ACC112 (cell line): ENCODE measurements around the gene MPDZ.
"Not testable (repeated sequence)": the region's sequence is repeated elsewhere in the genome, so short reads cannot be mapped to it uniquely, and the experiment has no call there.

ENCODE experiments used
- H2AFZ ChIP-seq: fragments of 200-600 bp; sonication (generic); one replicate; pipeline ENCODE4 v1.6.0; 2017; ENCODE audit warnings: antibody characterized with exemption, low read length; ENCODE audit not compliant: unreplicated experiment
- H3K27ac ChIP-seq: fragments of 200-600 bp; sonication (generic); 2 replicates; pipeline ENCODE4 v1.5.1; 2014; ENCODE audit warnings: low read depth, mild to moderate bottlenecking, antibody characterized with exemption, low read length, moderate library complexity
- H3K27me3 ChIP-seq: fragments of 200-600 bp; sonication (generic); 2 replicates; pipeline ENCODE4 v1.6.1; 2014; ENCODE audit warnings: mild to moderate bottlenecking, antibody characterized with exemption, low read length, moderate library complexity, mixed read lengths; ENCODE audit not compliant: insufficient read depth
- H3K36me3 ChIP-seq: fragments of 200-600 bp; sonication (generic); 2 replicates; pipeline ENCODE4 v1.6.1; 2016; ENCODE audit warnings: mild to moderate bottlenecking, antibody characterized with exemption, low read length, moderate library complexity, mixed read lengths; ENCODE audit not compliant: insufficient read depth
- H3K4me1 ChIP-seq: fragments of 200-600 bp; sonication (generic); one replicate; pipeline ENCODE4 v1.6.1; 2016; ENCODE audit warnings: low read length, mixed read lengths; ENCODE audit not compliant: insufficient read depth, unreplicated experiment, control insufficient read depth
- H3K4me3 ChIP-seq: fragments of 200-600 bp; sonication (generic); 2 replicates; pipeline ENCODE4 v1.5.1; 2014; ENCODE audit warnings: mild to moderate bottlenecking, low read depth, low read length
- H3K79me2 ChIP-seq: fragments of 200-600 bp; sonication (generic); one replicate; pipeline ENCODE4 v1.6.0; 2016; ENCODE audit warnings: low read length; ENCODE audit not compliant: control insufficient read depth, unreplicated experiment, insufficient read depth

MPDZ gene

GRCh38 chr9:13264788-13265187 is 14.7 kb downstream of the MPDZ start:
- Histone ChIP-seq H3K36me3 (peaks cover 4% of the 10 kb centered on the region; the same call in 1 of the 2 replicates), H3K4me3 (no peak overlapping the region), H2AFZ (no peak overlapping the region), H3K27me3 (no peaks in the 10 kb centered on the region), H3K27ac (no peak overlapping the region), H3K4me1 (peaks cover 62% of the 10 kb centered on the region), H3K79me2 (peaks cover 46% of the 10 kb centered on the region)

GRCh38 chr9:13263511-13263910 is 16.0 kb downstream of the MPDZ start:
- Histone ChIP-seq H3K4me3 (no peak overlapping the region), H3K4me1 (peaks cover 49% of the 10 kb centered on the region), H3K79me2 (peaks cover 38% of the 10 kb centered on the region), H3K36me3 (peaks cover 4% of the 10 kb centered on the region; the same call in 1 of the 2 replicates), H3K27me3 (no peaks in the 10 kb centered on the region), H3K27ac (no peak overlapping the region; the same call in 1 of the 2 replicates), H2AFZ (no peak overlapping the region)

GRCh38 chr9:13252852-13253251 is 26.6 kb downstream of the MPDZ start:
- Histone ChIP-seq H3K36me3 (peaks cover 3% of the 10 kb centered on the region), H3K4me1 (no peaks in the 10 kb centered on the region), H2AFZ (no peak overlapping the region), H3K27ac (no peak overlapping the region), H3K27me3 (no peaks in the 10 kb centered on the region), H3K79me2 (peaks cover 6% of the 10 kb centered on the region), H3K4me3 (no peak overlapping the region)

- Histone ChIP-seq H3K4me3 (no peak overlapping the region), H3K27me3 (no peaks in the 10 kb centered on the region), H3K79me2 (no peaks in the 10 kb centered on the region), H3K36me3 (peaks cover 11% of the 10 kb centered on the region), H2AFZ (no peak overlapping the region), H3K4me1 (no peaks in the 10 kb centered on the region), H3K27ac (no peak overlapping the region)
Observed at GRCh38 chr9:13244181-13244580, 35.3 kb downstream of the MPDZ start.

GRCh38 chr9:13241283-13241682 is 38.2 kb downstream of the MPDZ start:
- no peaks in the 10 kb centered on the region for H3K79me2 ChIP-seq
- H3K4me3 ChIP-seq: no peak overlapping the region
- H3K27ac ChIP-seq: no peak overlapping the region
- peaks cover 7% of the 10 kb centered on the region; the same call in 1 of the 2 replicates for H3K36me3 ChIP-seq
- H3K27me3 ChIP-seq: no peaks in the 10 kb centered on the region
- H2AFZ ChIP-seq: no peak overlapping the region
- no peaks in the 10 kb centered on the region for H3K4me1 ChIP-seq

GRCh38 chr9:13239660-13240059 is 39.8 kb downstream of the MPDZ start:
- Histone ChIP-seq H3K27ac (no peak overlapping the region), H3K27me3 (no peaks in the 10 kb centered on the region), H3K4me3 (no peak overlapping the region), H3K79me2 (no peaks in the 10 kb centered on the region), H3K36me3 (peaks cover 4% of the 10 kb centered on the region; the same call in 1 of the 2 replicates), H3K4me1 (no peaks in the 10 kb centered on the region), H2AFZ (no peak overlapping the region)

- no peaks in the 10 kb centered on the region for H3K4me1 ChIP-seq
- no peak overlapping the region for H2AFZ ChIP-seq
- no peaks in the 10 kb centered on the region for H3K79me2 ChIP-seq
- peaks cover 4% of the 10 kb centered on the region; the same call in 1 of the 2 replicates for H3K36me3 ChIP-seq
- H3K4me3 ChIP-seq: no peak overlapping the region
- no peaks in the 10 kb centered on the region for H3K27me3 ChIP-seq
- no peak overlapping the region for H3K27ac ChIP-seq
Observed at GRCh38 chr9:13239208-13239607, 40.3 kb downstream of the MPDZ start.

- H3K36me3 ChIP-seq: no peaks in the 10 kb centered on the region
- no peak overlapping the region for H3K4me3 ChIP-seq
- no peaks in the 10 kb centered on the region for H3K4me1 ChIP-seq
- H3K27me3 ChIP-seq: no peaks in the 10 kb centered on the region
- no peak overlapping the region for H2AFZ ChIP-seq
- no peak overlapping the region for H3K27ac ChIP-seq
- H3K79me2 ChIP-seq: no peaks in the 10 kb centered on the region
Observed at GRCh38 chr9:13234932-13235331, 44.6 kb downstream of the MPDZ start.

GRCh38 chr9:13228431-13228830 is 51.1 kb downstream of the MPDZ start:
- Histone ChIP-seq H3K4me3 (no peak overlapping the region), H3K79me2 (no peaks in the 10 kb centered on the region), H3K4me1 (no peaks in the 10 kb centered on the region), H3K27ac (no peak overlapping the region), H2AFZ (no peak overlapping the region), H3K27me3 (no peaks in the 10 kb centered on the region), H3K36me3 (no peaks in the 10 kb centered on the region; the same call in 1 of the 2 replicates)

GRCh38 chr9:13224366-13224765 is 55.1 kb downstream of the MPDZ start:
- no peaks in the 10 kb centered on the region for H3K79me2 ChIP-seq
- H3K4me3 ChIP-seq: no peak overlapping the region
- no peak overlapping the region for H3K27ac ChIP-seq
- peaks cover 6% of the 10 kb centered on the region; the same call in 1 of the 2 replicates for H3K36me3 ChIP-seq
- H2AFZ ChIP-seq: no peak overlapping the region
- H3K4me1 ChIP-seq: no peaks in the 10 kb centered on the region
- no peaks in the 10 kb centered on the region for H3K27me3 ChIP-seq

GRCh38 chr9:13222733-13223132 is 56.8 kb downstream of the MPDZ start:
- not testable (repeated sequence) for H3K79me2 ChIP-seq, H3K27me3 ChIP-seq, H2AFZ ChIP-seq, H3K27ac ChIP-seq, H3K4me1 ChIP-seq, H3K4me3 ChIP-seq, H3K36me3 ChIP-seq
